ENCODE data around the gene ZNF304.

ZNF304 gene

DNA sequence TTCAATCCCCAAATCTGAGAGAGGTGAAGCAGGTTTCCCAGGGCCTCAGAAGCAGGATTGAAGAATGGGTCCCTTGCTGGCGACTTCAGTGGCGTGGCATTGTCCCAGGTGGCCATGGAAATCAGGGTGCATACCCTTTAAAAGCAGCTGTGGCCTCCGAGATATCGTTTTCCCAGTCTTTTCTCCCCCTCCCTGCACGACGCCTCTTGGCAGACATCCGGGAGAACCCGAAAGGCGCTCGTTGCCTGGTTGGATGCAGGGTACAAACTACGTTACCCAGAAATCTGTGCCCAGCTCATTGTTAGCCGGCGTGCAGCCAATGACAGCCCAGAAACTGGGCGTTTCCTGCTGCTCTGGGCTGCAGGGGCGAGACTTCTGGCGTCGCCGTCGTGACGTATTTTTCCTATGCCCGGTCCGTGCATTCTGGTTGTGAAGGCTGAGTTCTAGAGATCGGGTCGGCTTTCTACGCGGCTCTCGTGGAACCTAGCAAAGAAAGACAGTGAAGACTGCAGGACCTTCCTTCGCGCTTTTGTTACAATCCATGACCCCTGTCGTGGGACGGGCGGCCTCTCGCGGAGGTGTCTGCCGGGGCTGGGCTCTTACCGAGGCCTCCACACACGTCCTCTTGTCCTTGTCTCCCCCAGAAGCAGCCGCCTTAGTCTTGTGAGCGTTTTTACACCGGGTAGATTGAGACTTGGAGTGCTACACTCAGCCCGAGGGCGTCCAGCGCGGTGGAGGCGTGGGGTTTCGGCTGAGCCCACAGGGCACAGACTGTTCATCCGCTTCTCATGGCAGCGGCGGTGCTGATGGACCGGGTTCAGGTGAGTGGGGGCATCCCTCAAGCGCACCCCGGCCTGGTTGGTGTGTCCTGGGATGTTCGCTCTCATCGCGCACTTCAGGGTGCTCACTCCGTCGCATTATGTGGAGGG is at the start of gene ZNF304:
Gene ZNF304, plus strand, starts transcription at position 395 of the 929 bp plus-strand sequence. Its CDS starts 394 bp downstream, at position 789.
- DNase-seq (ENCODE audit: low read depth in 2 of 2) = peak; percentile 75 to 77

DNA sequence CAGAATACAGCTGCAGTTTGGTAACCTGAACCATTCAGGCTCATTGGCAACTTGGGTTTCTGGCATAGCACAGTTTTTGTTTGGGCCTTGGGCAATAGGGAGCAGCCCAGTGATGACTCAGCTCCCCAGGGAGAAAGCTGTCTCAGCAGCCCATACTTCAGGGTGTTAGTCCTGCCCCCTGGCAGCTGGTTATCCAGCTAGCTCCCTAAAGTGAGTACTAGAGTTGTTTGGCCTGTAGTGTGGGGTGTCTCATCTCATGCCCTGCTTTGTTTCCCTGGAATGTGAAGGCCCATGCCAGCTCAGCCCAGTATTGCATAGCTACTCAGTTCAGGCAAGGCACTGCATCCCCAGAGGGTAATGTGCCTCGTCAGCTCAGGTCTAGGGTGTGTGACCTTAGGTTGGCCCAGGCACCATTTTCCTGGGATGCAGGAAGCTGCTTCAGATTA is 49.0 kb upstream of the ZNF304 start:
- no peak for DNase-seq (ENCODE audit: low read depth in 2 of 2)

DNA sequence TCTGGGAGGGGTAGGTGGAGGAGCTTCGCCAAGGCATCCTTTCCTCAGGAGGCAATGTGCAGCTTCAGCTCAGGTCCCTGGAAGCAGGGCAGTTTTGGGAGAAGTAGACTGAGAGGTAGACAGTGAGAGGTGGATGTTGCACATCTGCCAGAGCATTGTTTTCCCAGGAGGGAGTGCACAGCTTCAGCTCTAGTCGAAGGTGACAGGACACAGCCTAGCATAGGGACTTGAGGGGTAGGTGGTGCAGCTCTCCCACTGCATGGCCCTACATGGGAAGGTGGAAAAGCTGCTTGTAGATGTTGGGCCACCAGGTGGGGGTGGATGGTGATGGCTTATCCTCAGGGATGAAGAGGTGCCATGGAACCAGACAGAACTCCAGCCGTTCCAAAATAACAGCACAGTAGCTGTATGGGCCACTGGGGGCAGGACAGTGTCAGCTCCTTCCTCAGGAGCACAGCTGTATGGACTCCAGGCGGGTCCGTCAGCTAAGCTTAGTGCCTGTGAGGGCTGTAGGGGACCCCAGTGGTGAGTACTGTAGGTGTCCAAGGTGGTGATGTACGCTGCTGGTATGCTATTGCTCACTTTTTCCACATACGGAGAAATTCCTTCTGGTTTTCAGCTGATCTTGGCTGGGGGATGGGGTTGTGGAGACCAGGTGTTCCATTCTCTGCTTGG is 48.2 kb upstream of the ZNF304 start:
- DNase-seq (ENCODE audit: low read depth in 2 of 2) = no peak

DNA sequence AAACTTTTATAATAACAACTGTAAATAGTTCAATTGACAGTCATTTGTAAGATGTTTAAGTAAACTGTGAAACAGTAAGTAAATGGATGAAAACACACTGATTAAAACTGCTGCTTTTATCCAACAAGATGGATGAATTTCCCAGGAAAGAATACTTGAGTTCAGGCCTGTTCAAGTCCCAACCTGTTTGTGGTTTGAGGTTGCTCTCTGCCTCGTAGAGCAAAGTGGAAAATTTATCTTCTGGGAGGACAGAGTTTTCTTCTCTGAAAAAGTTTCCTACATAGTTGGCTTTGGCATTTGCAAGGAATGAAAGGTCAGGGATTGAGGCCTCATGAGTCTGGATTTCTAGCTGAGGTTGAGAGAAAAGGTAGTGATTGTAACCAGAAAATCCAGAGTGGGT is 46.0 kb upstream of the ZNF304 start:
- no peak for DNase-seq (ENCODE audit: low read depth in 2 of 2)

DNA sequence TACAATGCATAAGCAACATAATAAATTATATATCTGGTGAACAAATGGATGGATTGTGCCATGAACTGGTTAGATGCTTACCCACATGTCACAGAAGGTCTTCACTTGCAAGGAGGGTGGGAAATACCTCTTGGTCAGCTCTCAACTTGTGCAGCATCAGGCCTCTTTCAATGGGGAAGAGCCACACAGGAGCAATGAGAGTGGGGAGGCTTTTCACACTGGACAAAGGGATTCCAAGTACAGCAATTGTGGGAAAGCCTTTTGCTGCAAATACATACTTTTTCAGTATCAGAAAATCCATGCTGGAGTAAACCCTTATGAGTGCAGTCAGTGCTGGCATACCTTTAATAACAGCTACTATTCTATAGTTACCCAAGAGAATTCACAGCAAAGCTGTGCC is 42.6 kb upstream of the ZNF304 start:
- no peak for DNase-seq (ENCODE audit: low read depth in 2 of 2)

DNA sequence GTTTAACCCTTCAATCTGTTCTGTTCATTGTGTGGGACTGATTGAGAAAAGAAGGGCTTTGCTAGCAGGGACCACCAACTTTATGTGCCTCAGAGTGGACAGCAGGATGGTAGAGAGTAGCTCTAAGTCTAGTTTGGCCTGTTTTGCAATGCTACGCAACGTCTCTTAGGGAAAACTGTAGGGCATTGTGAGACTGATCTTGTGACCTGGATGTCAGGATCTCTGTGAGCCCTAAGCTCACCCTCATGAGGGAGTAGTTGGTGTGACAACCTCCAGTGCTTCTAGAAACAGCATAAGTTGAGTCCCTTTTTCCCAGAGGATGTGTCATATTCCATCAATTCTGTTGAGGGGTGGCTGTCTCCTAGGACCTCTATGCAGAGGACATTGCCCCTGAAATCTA is 40.3 kb upstream of the ZNF304 start:
- DNase-seq (ENCODE audit: low read depth in 2 of 2) = no peak

DNA sequence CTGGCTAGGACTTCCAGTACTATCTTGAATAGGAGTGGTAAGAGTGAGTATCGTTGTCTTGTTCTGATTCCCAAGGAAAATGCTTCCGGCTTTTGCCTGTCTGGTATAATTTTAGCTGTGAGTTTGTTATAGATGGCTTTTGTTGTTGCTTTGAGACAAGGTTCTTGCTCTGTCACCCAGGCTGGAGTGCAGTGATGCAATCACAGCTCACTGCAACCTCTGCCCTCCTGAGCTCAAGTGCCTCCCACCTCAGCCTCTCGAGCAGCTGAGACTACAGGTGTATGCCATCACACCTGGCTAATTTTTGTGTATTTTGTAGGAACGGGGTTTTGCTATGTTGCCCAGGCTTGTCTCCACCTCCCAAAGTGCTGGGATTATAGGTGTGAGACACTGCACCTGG is 36.9 kb upstream of the ZNF304 start:
- no peak for DNase-seq (ENCODE audit: low read depth in 2 of 2)

DNA sequence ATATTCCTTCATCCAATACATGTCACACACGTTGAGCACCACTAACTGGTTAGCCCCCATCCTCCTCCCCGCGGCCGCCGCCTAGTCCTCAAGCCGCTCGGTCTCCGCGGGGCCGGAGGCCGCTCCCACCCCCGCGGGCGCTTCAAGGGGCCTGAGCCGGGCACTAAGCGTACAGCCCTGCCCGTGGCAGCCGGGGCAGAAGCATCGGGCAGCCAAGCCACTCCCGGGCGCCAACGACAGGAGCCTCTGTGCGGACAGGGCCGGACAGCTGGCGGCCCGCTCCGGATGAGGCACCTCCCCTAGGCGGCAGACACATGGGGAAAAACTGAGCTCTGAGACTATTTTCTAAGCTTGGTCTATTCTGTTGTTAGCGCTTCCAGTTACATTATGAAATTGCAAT is 33.6 kb upstream of the ZNF304 start:
- DNase-seq (ENCODE audit: low read depth in 2 of 2) = no peak

DNA sequence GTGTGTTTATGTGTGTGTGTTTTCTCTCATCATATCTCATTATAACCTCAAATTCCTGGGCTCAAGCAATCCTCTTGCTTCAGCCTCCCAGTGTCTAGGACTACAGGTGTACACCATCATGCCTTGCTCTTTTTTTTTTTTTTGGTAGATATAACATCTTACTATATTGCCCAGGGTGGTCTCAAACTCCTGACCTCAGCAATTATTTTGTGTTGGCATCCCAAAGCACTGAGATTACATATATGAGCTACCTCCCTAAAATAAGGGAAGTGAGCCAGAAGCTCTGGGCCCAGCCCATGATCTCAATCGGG is 31.2 kb upstream of the ZNF304 start:
- no peak for DNase-seq (ENCODE audit: low read depth in 2 of 2)

DNA sequence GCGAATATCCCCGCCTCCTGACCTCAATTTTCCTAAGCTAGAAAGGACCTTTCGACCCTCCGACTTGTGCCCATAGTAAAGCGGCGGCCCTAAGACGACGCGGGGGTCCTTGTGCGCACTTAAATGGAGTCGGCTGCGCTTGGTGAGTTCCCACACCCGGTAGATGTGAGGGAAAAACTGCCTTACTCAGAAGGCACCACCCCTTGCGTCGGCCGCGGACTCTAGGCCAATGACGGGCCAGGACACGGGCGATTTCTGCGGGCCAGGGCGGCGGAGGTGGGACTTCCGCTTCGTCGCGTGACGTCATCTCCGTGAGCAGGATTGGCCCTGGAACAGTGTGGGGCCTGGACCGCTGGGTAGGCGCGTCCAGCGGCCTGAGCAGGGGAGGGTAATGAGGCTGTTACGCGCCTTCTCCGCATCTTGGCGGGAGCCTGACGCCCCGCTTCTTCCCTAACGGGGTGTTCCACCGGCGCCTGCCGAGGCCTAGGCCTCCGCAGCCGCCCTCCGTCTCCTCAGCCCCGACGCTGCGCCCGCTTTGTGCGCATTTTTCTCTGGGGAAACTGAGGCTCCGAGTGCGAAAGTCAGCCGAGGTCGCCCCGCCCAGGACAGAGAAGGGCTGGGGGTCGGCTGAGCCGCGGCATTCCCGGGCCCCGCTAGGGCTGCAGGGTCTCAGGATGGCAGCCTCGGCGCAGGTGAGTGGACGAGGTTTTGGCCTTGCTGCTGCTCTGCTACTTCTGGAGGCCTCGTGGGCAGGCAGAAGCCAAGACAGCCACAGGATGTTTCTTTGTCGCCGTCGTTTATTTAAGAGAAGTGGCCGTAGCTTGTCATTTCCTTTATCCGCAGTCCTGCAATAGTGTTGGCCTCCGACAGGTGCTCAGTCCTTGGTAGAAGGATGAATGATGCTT is 30.6 kb upstream of the ZNF304 start, which contains the start of gene ZNF543:
Gene ZNF543, plus strand, starts transcription at position 293 of the 905 bp plus-strand sequence. Its CDS starts 382 bp downstream, at position 675.
- peak; percentile 85 to 87 for DNase-seq (ENCODE audit: low read depth in 2 of 2)

DNA sequence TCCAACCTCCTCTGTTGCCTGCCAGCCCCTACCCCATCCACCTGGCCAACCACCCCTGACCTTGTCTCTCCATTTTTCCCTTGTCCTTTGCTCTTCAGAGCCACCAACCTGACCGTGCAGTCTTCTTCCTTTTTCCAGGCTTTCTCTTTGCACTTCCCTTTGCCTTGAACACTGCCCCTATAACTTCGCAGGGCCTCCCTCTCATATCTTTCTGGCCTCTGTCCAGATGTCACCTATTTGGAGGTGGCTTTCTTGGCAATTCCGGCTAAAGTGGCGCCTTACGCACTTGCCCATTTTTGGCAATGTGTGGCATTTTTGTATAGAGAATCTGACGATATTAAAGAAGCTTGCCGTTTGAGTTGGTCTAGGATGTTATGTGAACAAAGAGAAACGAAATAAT is 30.0 kb upstream of the ZNF304 start:
- DNase-seq (ENCODE audit: low read depth in 2 of 2) = no peak

DNA sequence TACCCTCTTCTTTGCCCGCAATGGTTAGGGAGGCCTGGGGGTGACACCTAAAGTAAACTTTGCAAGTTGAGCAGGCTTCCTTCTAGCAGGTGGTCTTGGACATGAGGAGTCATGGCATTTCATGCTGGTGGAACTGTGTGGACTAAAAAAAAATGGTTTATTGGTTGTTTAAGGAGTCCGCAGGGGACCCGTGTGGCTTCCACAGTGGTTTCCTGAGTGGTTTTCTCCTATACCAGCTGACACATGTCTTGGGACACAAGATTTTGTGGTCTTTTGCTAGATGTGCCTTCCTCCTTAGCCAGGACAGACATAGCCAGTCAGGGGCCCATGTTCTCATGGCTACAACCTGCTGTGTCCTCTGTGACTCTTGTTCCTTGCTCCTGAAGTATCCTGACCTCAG is 29.3 kb upstream of the ZNF304 start:
- no peak for DNase-seq (ENCODE audit: low read depth in 2 of 2)

DNA sequence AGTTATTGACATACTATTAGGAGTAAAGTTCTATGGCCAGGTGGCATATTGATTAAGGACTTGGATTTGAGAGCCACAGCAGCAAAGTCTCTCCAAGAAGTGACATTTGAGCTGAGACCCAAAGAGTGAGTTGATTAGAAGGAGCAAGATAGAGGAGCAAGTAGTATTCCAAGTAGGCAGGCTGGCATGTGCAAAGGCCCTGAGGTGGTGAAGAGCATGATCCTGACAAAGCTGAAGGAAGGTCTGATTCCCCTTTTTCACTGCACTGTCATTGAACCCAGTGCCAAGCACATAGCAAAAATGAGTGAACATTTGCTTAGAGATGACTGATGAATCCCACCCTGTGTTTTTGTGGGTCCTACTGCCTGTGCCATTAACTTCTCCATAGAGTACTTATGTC is 26.1 kb upstream of the ZNF304 start:
- no peak for DNase-seq (ENCODE audit: low read depth in 2 of 2)

DNA sequence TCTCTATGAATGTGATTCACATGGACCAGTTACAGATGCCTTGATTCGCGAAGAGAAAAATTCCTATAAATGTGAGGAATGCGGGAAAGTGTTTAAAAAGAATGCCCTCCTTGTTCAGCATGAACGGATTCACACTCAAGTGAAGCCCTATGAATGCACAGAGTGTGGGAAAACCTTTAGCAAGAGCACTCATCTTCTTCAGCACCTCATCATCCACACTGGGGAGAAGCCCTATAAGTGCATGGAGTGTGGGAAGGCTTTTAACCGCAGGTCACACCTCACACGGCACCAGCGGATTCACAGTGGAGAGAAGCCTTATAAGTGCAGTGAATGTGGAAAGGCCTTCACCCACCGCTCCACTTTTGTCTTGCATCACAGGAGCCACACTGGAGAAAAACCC is 23.1 kb upstream of the ZNF304 start:
- no peak for DNase-seq (ENCODE audit: low read depth in 2 of 2)

DNA sequence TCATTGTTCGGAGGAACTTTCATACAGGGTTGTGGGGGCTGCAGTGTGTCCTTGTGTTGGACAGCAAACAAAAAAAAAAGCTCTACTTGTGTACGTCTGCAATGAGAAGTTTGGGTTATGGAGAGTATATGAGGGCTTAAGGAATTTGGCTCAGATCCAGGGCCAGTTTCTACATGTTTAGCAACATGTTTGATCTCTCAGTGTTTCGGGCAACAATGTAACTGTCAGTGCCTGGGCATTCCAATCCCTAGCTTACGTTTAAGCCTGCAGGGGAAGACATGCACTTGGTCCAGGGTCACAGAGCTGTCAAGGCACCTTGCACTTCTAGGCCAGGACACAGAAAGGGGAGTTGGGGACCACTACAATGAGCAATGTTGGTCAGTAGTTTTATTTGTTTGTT is 16.9 kb upstream of the ZNF304 start:
- DNase-seq (ENCODE audit: low read depth in 2 of 2) = no peak

DNA sequence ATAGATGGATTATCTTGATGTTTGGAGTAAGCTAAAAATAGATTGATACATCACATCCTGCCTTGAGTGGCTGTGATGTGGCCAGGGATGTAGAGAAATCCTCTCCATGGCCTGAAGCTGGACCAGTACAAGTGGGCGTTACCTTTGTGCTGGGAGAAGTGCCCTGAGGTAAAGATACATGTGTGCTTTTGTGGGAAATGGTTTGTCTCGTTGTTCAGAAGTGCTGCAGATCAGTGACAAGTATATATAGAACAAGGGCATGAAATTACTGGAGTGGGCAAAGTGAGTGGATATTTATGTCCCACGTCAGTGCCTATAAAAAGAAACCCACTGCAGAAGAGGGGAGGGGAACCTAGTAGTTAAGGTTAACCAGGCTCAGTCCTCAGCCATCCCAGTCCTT is 12.2 kb upstream of the ZNF304 start:
- DNase-seq (ENCODE audit: low read depth in 2 of 2) = no peak

DNA sequence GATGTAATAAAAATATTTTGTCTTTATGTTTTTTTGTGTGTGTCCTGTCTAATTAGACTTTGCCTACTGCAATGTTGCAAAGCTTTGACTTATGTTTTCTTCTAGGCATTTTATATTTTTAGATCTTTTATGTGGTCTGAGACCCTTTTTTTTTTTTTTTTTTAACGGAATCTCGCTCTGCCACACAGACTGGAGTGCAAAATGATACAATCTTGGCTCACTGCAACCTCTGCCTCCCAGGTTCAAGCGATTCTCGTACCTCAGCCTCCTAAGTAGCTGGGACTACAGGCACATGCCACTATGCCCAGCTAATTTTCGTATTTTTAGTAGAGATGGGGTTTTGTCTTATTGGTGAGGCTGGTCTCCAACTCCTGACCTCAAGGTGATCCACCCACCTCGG is 8.5 kb upstream of the ZNF304 start:
- DNase-seq (ENCODE audit: low read depth in 2 of 2) = no peak

DNA sequence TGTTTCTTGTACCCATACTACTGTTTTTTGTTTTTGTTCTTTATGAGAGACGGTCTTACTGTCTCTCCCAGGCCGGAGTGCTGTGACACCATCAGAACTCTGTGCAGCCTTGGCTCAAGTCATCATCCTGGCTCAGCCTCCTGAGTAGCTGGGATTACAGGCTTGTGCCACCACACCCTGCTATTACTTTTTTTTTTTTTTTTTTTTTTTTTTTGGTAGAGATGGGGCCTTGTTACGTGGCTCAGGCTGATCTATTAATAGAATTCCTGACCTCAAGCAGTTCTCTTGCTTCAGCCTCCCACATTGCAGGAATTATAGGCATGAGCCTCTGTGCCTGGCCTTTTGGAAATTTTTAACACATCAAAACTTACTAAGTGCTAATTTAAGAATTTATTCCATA is 2.9 kb upstream of the ZNF304 start:
- DNase-seq (ENCODE audit: low read depth in 2 of 2) = no peak

DNA sequence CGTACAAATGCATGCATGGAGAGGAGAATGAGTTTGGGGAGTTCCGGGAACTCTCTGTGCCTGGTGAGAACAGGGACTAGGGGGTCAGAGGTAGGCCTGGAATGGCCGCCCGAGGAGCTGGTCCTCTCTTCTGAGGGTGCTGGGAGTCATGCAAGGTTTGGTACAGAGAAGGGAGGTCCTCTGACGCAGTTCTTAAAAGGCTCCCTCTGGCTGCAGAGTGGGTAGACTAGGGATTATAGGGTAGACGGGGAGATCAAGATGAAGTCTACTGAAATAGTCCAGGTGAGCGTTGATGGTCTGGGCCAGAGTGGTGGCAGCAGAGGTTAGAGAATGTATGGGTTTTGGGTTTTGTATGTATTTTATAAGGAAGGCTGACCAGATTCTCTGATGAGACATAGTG is 796 bp downstream of the ZNF304 start:
- DNase-seq (ENCODE audit: low read depth in 2 of 2) = no peak

DNA sequence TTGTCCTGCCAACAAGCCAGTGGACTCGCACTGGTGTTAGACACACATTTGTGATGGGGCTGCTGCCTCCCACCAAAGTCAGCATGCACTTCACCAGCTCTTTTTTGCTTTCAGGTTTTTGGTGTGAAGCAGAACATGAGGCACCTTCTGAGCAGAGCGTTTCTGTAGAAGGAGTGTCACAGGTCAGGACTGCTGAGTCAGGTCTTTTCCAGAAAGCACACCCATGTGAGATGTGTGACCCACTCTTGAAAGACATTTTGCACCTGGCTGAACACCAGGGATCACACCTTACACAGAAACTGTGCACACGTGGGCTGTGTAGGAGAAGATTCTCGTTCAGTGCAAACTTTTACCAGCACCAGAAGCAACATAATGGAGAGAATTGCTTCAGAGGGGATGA is 4.8 kb downstream of the ZNF304 start:
- DNase-seq (ENCODE audit: low read depth in 2 of 2) = no peak

DNA sequence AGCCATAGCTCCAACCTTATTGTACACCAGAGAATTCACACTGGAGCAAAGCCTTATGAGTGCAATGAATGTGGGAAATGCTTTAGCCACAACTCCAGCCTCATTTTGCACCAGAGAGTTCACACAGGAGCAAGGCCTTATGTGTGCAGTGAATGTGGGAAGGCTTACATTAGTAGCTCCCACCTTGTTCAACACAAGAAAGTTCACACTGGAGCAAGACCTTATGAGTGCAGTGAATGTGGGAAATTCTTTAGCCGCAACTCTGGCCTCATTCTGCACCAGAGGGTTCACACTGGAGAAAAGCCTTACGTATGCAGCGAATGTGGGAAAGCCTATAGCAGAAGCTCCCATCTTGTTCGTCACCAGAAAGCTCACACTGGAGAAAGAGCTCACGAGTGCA is 6.3 kb downstream of the ZNF304 start:
- DNase-seq (ENCODE audit: low read depth in 2 of 2) = no peak

DNA sequence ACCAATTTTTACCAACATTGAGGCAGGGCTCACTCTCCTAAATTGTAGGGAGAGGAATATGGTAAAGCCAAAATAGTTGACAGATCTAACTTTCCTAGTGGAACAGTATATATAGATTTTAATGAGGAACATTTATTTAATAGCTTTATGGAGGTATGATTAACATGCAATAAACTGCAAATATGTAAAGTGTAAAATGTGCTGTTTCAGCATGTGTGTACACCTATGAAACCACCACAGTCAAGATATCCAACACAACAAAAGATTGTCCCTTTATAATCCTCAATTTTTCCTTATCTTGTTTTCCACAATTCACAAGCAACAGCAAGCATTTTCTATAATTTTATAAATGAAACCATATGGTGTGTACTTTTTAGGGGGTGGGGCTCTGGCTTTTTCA is 8.2 kb downstream of the ZNF304 start:
- DNase-seq (ENCODE audit: low read depth in 2 of 2) = no peak
